T-helper 1 cell treated with Interleukin-12 subunit alpha and Interleukin-12 subunit beta and Interleukin-4 antibody, amounts not matched to agents 30 μg/mL and 1 μg/mL, for 36 hours (primary cell): ENCODE results near the gene GABPB1.

Experiments
- H3K27ac Mint-ChIP-seq: one replicate; pipeline ENCODE4 v1.8.0; 2021; ENCODE audit warnings: mild to moderate bottlenecking, mixed read lengths
- H3K27me3 Mint-ChIP-seq: one replicate; pipeline ENCODE4 v1.8.0; 2021; ENCODE audit warnings: low read depth, mixed read lengths
- H3K36me3 Mint-ChIP-seq: one replicate; pipeline ENCODE4 v1.8.0; 2021; ENCODE audit warnings: low read depth, mixed read lengths
- H3K4me1 Mint-ChIP-seq: one replicate; pipeline ENCODE4 v1.8.0; 2021; ENCODE audit warnings: low read depth, mixed read lengths
- H3K4me3 Mint-ChIP-seq: one replicate; pipeline ENCODE4 v1.8.0; 2021; ENCODE audit warnings: mild to moderate bottlenecking, moderate library complexity, mixed read lengths
- H3K9me3 Mint-ChIP-seq: one replicate; pipeline ENCODE4 v1.8.0; 2021; ENCODE audit warnings: mixed read lengths

The GABPB1 gene

DNA sequence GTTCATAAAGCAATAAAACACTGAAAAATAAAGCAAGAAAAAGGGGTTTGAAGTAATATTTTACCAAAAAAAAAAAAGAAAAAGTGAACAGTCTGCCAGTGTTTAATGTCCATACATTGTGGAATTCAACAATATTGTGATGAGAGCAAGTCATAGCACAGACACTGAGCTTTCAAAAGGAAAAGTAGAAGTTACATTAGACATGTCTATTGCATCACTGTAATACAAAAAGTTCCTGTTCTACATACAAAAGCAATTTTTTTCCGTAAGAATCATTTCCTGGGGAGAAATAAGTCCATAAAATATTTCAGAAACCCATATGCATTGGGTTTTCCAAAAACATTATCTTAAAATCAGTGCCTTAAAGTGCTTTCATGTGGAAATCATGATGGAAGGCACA lies 77.6 kb downstream of the GABPB1 start:
- H3K4me1 Mint-ChIP-seq = peaks cover 2% of the 10 kb centered on the region
- H3K27me3 Mint-ChIP-seq = no peaks in the 10 kb centered on the region
- H3K36me3 Mint-ChIP-seq = peaks cover 27% of the 10 kb centered on the region
- H3K4me3 Mint-ChIP-seq = no peak overlapping the region
- no peak overlapping the region for H3K27ac Mint-ChIP-seq
- H3K9me3 Mint-ChIP-seq = no peaks in the 10 kb centered on the region

DNA sequence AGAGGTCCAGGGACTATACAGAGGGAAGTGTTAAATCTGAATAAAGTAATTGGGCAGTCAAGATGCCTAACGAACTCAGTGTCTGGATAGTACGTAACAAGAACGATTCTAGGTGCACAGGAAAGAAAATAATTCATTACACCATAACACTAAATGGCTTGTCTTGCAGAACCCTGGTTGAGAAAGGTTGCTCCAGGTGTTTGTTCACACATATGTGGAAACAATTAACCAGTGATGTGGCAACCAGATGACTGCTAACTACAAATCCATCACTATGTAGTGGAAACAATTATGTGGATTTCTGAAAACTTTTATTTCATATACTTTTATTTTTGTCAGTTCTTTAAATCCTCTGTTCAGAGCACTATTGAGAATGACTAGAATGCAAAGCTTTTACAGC lies 79.1 kb downstream of the GABPB1 start:
- H3K9me3 Mint-ChIP-seq = no peaks in the 10 kb centered on the region
- H3K27ac Mint-ChIP-seq = no peak overlapping the region
- H3K36me3 Mint-ChIP-seq = peaks cover 27% of the 10 kb centered on the region
- H3K27me3 Mint-ChIP-seq = no peaks in the 10 kb centered on the region
- no peak overlapping the region for H3K4me3 Mint-ChIP-seq
- H3K4me1 Mint-ChIP-seq = peaks cover 2% of the 10 kb centered on the region

DNA sequence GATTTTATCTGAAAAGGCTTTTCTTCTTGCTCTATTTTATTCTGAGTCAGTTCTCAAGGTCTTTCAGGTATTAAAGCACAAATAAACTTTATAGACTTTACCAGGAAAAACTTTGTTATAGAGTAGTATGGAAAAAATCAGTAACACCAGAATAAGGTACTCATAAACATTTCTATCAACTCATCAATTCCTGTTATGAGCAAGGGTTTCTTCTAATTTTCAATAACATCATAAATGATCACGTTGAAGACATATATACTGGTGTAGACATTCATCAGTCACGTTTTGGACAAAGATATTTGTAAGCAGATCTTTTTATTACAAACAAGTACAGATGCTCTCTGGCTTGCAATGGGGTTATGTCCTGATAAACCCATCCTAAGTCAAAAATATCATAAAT lies 79.9 kb downstream of the GABPB1 start:
- H3K36me3 Mint-ChIP-seq = peaks cover 21% of the 10 kb centered on the region
- no peak overlapping the region for H3K4me3 Mint-ChIP-seq
- peaks cover 2% of the 10 kb centered on the region for H3K4me1 Mint-ChIP-seq
- no peaks in the 10 kb centered on the region for H3K9me3 Mint-ChIP-seq
- no peak overlapping the region for H3K27ac Mint-ChIP-seq
- no peaks in the 10 kb centered on the region for H3K27me3 Mint-ChIP-seq

DNA sequence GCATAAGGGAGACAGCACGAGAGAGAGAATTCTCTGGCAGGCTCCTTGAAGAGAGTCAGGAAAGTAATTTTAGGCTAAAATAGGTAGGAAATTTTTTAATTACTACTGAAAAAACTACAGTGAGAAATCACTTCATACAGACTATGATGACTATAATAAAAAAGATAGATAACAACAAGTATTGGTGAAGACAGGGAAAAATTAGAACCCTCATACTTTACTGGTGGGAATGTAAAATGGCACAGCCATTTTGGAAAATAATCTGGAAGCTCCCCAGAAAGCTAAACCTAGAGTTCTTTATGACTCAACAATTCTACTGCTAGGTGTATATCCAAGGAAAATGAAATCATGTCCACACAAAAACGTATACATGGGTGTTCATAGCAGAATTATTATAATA lies 87.4 kb downstream of the GABPB1 start:
- Mint-ChIP-seq H3K9me3 (peaks cover 6% of the 10 kb centered on the region), H3K4me1 (peaks cover 14% of the 10 kb centered on the region), H3K4me3 (no peak overlapping the region), H3K27ac (no peak overlapping the region), H3K27me3 (no peaks in the 10 kb centered on the region), H3K36me3 (peaks cover 5% of the 10 kb centered on the region)

DNA sequence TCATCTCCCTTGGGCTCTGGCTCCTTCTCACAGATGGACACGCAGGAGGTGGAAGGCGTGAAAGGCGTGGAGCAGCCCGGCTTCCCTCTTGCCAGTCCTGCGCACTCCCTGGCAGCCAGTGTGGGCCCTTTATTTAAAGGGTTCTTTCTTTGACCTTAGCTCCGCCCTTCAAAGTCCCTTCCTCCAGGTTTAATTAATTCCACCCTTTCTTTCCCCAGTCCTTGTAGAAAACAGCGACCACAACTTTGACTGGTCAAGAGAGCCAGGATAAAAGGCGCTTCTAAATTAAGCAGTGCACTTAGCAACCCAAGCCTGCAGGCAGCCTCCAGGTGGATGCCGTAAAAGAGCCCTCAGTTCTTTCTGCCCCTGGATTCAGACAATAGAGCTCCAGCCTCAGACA lies 89.4 kb downstream of the GABPB1 start, which contains the start of gene HDC:
Gene HDC, minus strand, starts transcription at position 107 of the 400 bp plus-strand sequence. Its CDS starts 103 bp downstream, at position 4.
- peak within 1 kb of the TSS; percentile 47 for H3K27ac Mint-ChIP-seq
- H3K27me3 Mint-ChIP-seq = no peaks in the 10 kb centered on the region
- H3K4me3 Mint-ChIP-seq = no peak within 1 kb of the TSS
- H3K4me1 Mint-ChIP-seq = peaks cover 30% of the 10 kb centered on the region
- H3K9me3 Mint-ChIP-seq = peaks cover 6% of the 10 kb centered on the region
- peaks cover 5% of the 10 kb centered on the region for H3K36me3 Mint-ChIP-seq

DNA sequence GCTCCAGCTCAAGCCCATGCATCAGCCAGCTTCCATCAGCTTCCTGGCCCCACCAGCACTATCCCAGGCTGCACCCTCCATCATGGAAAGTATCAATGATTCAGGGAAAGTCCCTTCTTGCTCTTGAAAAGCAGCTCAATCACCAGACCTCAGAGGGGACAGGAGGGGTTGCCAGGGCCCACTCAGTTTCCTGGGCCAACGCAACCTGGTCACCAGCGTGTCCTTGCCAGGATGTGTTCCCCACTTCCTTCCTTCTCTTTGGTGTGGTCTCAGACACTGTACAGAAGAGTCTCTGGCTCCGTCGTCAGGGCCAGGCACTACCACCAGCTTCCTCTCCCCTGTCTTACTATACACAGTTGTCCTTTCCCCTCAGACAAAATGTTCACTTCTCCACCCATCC lies 92.5 kb downstream of the GABPB1 start:
- H3K4me3 Mint-ChIP-seq = peak overlapping the region; percentile 25
- H3K27me3 Mint-ChIP-seq = no peaks in the 10 kb centered on the region
- H3K9me3 Mint-ChIP-seq = peaks cover 6% of the 10 kb centered on the region
- peak overlapping the region; percentile 92 for H3K27ac Mint-ChIP-seq
- H3K36me3 Mint-ChIP-seq = peaks cover 4% of the 10 kb centered on the region
- H3K4me1 Mint-ChIP-seq = peaks cover 49% of the 10 kb centered on the region

DNA sequence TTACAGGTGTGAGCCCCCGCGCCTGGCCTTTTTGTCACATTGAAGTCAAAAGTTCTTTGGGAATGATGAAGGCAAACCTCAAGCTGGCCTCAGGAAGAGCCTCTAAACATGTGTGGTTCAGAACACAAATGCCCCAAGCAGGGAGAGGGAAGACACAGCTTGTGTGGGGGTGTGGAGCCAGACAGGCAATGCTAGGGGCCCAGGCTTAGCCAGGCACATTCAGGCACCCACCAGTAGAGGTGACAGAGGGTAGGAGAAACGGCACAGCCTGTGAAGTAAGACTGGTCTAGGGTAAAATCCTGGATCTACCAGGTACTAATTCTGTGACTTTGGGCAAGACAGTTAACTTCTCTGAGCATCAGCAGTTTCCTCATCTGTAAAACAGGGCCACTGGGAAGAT lies 93.0 kb downstream of the GABPB1 start:
- H3K4me3 Mint-ChIP-seq = no peak overlapping the region
- H3K4me1 Mint-ChIP-seq = peaks cover 51% of the 10 kb centered on the region
- H3K9me3 Mint-ChIP-seq = peaks cover 2% of the 10 kb centered on the region
- no peaks in the 10 kb centered on the region for H3K27me3 Mint-ChIP-seq
- H3K36me3 Mint-ChIP-seq = peaks cover 1% of the 10 kb centered on the region
- H3K27ac Mint-ChIP-seq = peak overlapping the region; percentile 92

DNA sequence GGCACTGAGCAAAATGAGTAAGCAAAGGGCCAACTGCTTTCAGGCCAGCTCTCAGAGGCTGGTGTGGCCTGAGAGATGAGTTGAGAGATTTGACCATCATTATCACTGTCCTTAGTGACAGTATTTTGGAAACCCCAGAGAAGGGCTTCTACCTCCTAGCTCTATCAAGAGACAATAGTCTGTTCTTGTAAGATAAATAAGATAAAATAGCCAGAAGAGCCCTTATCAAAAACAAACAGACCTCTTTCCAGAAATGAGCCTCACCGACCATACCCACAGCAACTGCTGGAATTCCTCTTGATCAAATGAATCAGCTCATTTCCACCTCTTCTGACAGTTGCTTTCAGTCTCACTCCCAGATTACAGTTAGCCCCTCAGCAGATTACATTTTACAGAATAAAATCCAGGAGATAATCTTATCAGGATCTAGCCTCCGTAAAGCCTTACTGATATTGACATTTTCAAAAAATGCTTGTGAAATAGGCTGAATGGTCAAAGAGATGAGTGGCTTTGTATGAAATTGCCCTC lies 94.0 kb downstream of the GABPB1 start:
- Mint-ChIP-seq H3K36me3 (peaks cover 2% of the 10 kb centered on the region), H3K4me3 (peak overlapping the region; percentile 29), H3K27me3 (no peaks in the 10 kb centered on the region), H3K4me1 (peaks cover 56% of the 10 kb centered on the region), H3K9me3 (no peaks in the 10 kb centered on the region), H3K27ac (peak overlapping the region; percentile 92)

DNA sequence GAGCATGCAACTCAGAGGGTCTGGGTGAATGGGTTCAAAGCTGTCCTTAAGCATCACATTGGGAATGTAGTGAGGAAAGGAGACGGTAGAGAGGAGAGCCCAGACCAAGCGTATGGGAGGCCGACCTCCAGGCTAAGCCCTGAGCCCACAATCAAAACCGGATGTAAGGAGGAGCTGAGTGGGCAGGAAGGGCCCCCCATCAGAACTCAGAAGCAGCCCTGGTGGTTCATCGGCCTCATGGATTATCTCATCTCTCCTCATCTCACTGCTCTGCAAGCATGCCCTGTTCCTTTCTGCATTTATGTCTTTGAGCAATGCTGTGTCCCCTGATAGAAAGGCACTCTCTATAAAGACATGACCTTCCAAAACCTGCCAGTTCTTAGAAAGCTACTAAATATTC lies 95.7 kb downstream of the GABPB1 start:
- Mint-ChIP-seq H3K36me3 (peaks cover 5% of the 10 kb centered on the region), H3K27ac (peak overlapping the region; percentile 92), H3K9me3 (no peaks in the 10 kb centered on the region), H3K4me3 (peak overlapping the region; percentile 14), H3K4me1 (peaks cover 59% of the 10 kb centered on the region), H3K27me3 (no peaks in the 10 kb centered on the region)

DNA sequence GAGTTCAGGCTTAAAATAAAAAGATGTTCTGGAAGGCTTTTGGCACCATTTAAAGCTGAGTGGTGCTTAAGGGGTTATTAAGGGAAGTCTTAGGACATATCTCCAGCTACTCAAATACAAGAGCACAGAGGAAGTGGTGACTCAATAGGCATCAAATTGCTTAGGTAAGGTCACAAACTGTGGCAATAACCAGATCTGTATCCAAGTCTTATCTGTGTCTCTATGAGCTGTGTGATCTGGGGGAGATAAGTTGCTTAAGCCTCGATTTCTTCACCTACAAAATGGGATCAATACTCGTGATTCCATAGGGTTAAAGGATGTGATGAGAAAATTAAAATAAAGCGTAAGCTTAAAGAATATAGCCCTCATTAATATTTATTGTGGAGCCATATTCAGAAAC lies 97.1 kb downstream of the GABPB1 start:
- H3K27ac Mint-ChIP-seq = peak overlapping the region; percentile 69
- no peak overlapping the region for H3K4me3 Mint-ChIP-seq
- H3K27me3 Mint-ChIP-seq = no peaks in the 10 kb centered on the region
- H3K9me3 Mint-ChIP-seq = no peaks in the 10 kb centered on the region
- H3K4me1 Mint-ChIP-seq = peaks cover 56% of the 10 kb centered on the region
- H3K36me3 Mint-ChIP-seq = peaks cover 5% of the 10 kb centered on the region

DNA sequence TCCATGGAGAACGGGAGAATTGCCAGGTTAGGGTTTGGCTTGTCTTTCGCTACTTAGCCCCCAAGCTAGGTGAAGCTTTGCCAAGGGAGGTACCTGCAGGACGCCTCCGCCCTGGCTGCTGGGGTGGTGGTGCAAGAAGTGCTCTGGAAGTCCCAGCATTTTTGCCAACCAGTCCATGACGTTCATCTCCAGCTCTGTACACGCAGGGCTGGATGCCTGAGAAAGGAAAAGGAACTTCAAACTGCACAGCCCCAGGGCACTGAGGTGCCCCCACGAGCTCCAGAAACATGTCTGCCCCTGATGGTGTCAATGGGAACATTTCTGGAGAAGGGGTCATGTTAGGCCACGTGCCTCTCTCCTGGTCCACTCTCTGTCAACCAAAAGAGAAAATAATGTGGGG lies 97.7 kb downstream of the GABPB1 start:
- no peaks in the 10 kb centered on the region for H3K27me3 Mint-ChIP-seq
- H3K9me3 Mint-ChIP-seq = no peaks in the 10 kb centered on the region
- peaks cover 5% of the 10 kb centered on the region for H3K36me3 Mint-ChIP-seq
- no peak overlapping the region for H3K27ac Mint-ChIP-seq
- H3K4me3 Mint-ChIP-seq = no peak overlapping the region
- peaks cover 53% of the 10 kb centered on the region for H3K4me1 Mint-ChIP-seq

DNA sequence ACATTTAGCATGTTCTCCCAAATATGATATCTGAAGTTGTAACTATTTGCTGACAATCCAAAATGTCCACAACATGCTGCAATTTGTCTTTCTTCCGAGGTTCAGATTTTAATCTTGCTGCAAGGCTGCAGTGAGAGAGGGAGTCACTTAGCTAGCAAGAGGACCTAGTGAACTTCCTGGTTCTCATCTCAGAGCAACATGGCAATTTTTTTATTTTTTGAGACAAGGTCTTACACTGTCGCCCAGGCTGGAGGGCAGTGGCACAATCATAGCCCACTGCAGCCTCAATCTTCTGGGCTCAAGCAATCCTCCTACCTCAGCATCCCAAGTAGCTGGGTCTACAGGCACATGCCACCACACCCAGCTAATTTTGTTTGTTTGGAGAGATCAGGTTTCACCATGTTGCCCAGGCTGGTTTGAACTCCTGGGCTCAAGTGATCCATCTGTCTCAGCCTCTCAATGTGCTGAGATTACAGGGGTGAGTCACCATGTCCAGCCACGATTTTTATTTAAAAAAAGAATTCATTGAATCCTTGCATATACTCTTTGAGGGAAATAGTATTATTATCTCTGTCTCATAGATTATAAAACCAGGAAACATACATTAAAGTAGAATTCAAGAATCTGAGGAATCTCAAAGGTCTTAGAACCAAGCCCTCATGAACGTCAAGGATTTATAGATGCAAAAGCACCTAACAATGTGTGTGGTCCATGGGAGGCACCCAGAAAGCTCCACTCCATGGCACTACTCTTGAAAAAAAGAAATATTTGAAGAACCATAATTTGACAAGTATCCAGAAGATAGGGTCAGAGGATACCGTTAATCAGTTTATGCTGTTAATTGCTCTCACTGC lies 98.6 kb downstream of the GABPB1 start:
- Mint-ChIP-seq H3K4me1 (peaks cover 50% of the 10 kb centered on the region), H3K9me3 (no peaks in the 10 kb centered on the region), H3K36me3 (peaks cover 5% of the 10 kb centered on the region), H3K27ac (no peak overlapping the region), H3K27me3 (no peaks in the 10 kb centered on the region), H3K4me3 (no peak overlapping the region)

DNA sequence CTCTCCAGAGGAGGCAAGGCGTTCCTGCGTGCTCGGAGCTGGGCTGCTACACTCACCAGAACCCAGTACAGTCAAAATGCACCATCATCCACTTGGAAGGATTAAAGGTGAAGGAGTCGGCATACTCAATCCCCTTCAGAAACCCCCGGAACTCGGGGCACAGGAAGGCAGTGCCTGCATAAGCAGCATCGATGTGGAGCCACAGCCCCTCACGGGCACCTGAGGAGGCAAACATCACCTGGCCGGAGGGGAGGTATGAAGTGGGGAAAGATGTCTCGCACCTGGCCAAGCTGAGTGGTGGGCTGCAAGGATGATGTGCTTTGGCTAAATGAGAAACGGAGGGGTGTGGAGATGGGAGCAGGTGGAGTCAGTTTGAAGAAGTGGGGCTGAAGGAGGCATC lies 102.4 kb downstream of the GABPB1 start:
- Mint-ChIP-seq H3K9me3 (no peaks in the 10 kb centered on the region), H3K36me3 (peaks cover 5% of the 10 kb centered on the region), H3K4me1 (peaks cover 51% of the 10 kb centered on the region), H3K27ac (no peak overlapping the region), H3K4me3 (no peak overlapping the region), H3K27me3 (no peaks in the 10 kb centered on the region)

DNA sequence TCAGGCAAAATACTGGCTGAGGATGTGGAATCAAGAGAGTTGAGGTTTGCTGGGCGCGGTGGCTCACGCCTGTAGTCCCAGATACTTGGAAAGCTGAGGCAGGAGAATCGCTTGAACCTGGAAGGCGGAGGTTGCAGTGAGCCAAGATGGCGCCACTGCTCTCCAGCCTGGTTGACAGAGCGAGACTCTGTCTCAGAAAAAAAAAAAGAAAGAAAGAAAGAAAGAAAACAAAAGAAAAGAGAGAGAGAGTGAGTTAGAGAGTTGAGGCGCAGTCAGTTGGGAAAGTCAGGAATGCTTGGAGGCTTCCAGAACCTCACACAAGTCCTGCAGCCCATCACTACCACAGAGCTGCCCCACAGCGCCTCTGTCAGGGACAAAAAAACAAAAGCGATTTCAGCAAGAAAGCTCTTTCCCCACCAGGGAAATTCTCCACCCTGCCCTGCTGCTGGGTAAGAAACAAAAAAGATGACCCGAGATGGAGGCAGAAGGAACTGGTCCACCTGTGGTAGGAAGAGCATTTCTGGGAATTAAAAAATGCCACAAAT lies 103.3 kb downstream of the GABPB1 start:
- Mint-ChIP-seq H3K36me3 (peaks cover 5% of the 10 kb centered on the region), H3K27me3 (no peaks in the 10 kb centered on the region), H3K4me1 (peaks cover 54% of the 10 kb centered on the region), H3K9me3 (no peaks in the 10 kb centered on the region), H3K4me3 (no peak overlapping the region), H3K27ac (no peak overlapping the region)

DNA sequence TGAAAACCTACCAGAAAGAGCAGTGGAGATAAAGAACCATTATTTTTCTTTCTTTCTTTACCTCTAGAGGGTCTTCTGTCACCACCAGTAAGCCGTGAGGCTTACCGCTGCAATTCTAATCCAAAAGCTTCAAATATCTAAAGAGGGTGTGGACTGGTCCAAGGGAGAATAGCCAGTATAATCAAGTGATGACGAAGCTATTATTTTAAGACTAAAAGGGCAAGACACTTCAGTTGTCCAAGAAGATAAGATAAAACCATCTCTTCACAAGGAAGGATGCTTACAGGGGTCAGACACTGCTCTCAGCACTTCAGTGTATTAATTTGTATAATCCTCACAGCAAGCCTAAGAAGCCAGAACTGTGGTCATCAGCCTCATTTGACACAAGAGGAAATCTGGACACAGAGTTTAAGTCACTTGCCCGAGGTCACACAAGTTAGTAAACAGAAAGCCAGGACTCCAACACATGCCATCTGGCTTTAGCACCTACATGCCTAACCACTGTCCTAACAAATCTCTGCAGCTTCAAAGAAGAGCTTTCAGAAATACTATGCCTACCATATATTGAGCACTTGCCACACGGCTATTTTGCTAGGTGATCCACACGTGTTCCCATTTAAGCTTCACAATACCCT lies 104.1 kb downstream of the GABPB1 start:
- Mint-ChIP-seq H3K9me3 (no peaks in the 10 kb centered on the region), H3K27me3 (no peaks in the 10 kb centered on the region), H3K27ac (no peak overlapping the region), H3K36me3 (peaks cover 2% of the 10 kb centered on the region), H3K4me1 (peaks cover 55% of the 10 kb centered on the region), H3K4me3 (no peak overlapping the region)
